Astrocyte of the cerebellum (primary cell): ENCODE results near the gene LGR4.

Experiments
- DNase-seq: peaks from one replicate; pipeline ENCODE4 v3.0.0-alpha.2; 2011; ENCODE audit warnings: low read depth
- H3K4me3 ChIP-seq: 2 replicates; pipeline ENCODE4 v1.5.1; 2011; ENCODE audit warnings: mild to moderate bottlenecking, low read depth, low read length, moderate library complexity
- CTCF ChIP-seq: IDR thresholded peaks from 2 replicates; pipeline ENCODE4 v1.5.1; 2012; ENCODE audit warnings: low read length, low read depth, moderate library complexity, mild to moderate bottlenecking; ENCODE audit errors: missing control alignments
- in situ Hi-C: cut with HindIII; loops from 2 replicates; pipeline ENCODE4 v1.10.0; 2017; ENCODE audit warnings: low sequenced_read_pairs

Gene LGR4

GRCh38 chr11:27462543-27462942 is 10.0 kb downstream of the LGR4 start:
- in situ Hi-C loops, result no loop called here
- no peak for TF ChIP-seq CTCF
- no peak overlapping the region for H3K4me3 ChIP-seq
- DNase-seq, result no peak

- TF ChIP-seq CTCF, result no peak
- no peak overlapping the region for H3K4me3 ChIP-seq
- in situ Hi-C loops, result no loop called here
- no peak for DNase-seq
Observed at GRCh38 chr11:27460158-27460978, 12.2 kb downstream of the LGR4 start.

- H3K4me3 ChIP-seq, result no peak overlapping the region
- in situ Hi-C loops, result no loop called here
- no peak for TF ChIP-seq CTCF
- DNase-seq, result no peak
Observed at GRCh38 chr11:27459191-27459590, 13.4 kb downstream of the LGR4 start.

- no peak for TF ChIP-seq CTCF
- no peak overlapping the region for H3K4me3 ChIP-seq
- no peak for DNase-seq
- in situ Hi-C loops, result no loop called here
Observed at GRCh38 chr11:27458182-27458581, 14.4 kb downstream of the LGR4 start.

GRCh38 chr11:27456795-27457329 is 15.7 kb downstream of the LGR4 start:
- in situ Hi-C loops, result no loop called here
- no peak overlapping the region for H3K4me3 ChIP-seq
- DNase-seq, result no peak
- TF ChIP-seq CTCF, result no peak

GRCh38 chr11:27456140-27456794 is 16.3 kb downstream of the LGR4 start:
- no peak for TF ChIP-seq CTCF
- no peak for DNase-seq
- no peak overlapping the region for H3K4me3 ChIP-seq
- in situ Hi-C loops, result no loop called here
